A172 (cell line): Measurements from ENCODE around the gene NDUFB8. TPM values are rescaled to one million over a fixed set of nuclear protein-coding genes. Genes with fewer than 3 reads are reported as not detected.

ENCODE experiments used
- total RNA-seq: library from RNA; depleted of rRNA; stranded (reverse); fragments of >200 nt; shearing (Covaris generic); gene quantifications from 2 replicates; pipeline ENCODE4 v1.2.3, GENCODE V29; 2014; rRNA removed

The NDUFB8 gene
- total RNA-seq, 1 experiment from 2014 or later, result 197 TPM

Other genes with a start within 250 kb of the NDUFB8 start
- 113 and 127 TPM in 2 replicates for gene BLOC1S2, start 243.2 kb downstream of the NDUFB8 start, total RNA-seq
- not detected in 2 replicates for gene PKD2L1, start 199.6 kb downstream of the NDUFB8 start, total RNA-seq
- gene SCD, start 182.6 kb downstream of the NDUFB8 start, total RNA-seq, result 249 and 398 TPM in 2 replicates
- gene WNT8B, start 66.9 kb downstream of the NDUFB8 start, total RNA-seq, result not detected in 2 replicates
- 1.4 TPM in 2 replicates for gene SEC31B, start 10.0 kb downstream of the NDUFB8 start, total RNA-seq
- 6.2 and 10.1 TPM in 2 replicates for gene HIF1AN, start 6.1 kb upstream of the NDUFB8 start, total RNA-seq
- gene PAX2, start 215.7 kb upstream of the NDUFB8 start, total RNA-seq, result 0.07 TPM in 1 of 2 replicates, not detected in the other